Eye (tissue), 1 donor: Measurements from ENCODE around the gene KIF13A.
"Not testable (repeated sequence)": the region's sequence is repeated elsewhere in the genome, so short reads cannot be mapped to it uniquely, and the experiment has no call there.

Experiments used
- DNase-seq: peaks from one replicate; pipeline ENCODE4 v3.0.0-alpha.2; 2015

Gene KIF13A

GRCh38 chr6:17987447-17987696 lies at the start of gene KIF13A:
KIF13A (minus strand) TSS chr6:17987635; CDS start chr6:17987463, 172 bp downstream.
- no peak for DNase-seq

DNA sequence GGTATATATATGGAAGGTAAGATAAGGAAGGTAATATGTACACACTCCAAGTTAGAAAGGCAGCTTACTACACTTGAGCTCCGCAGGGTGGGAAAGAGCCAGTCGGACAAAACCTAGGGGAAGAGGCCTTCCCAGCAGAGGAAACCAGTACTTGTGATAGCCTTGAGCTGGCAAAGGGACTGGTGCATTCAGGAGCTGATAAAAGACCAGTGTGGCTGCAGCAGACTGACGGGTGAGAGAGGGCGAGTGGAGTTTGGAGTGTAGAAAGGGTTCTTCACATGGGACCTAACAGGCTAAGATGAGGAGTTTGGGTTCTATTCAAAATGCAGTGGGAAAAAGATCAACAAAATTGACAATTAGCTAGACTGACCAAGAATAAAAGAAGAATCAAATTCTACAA lies 49.3 kb upstream of the KIF13A start:
- DNase-seq: no peak

GRCh38 chr6:18035330-18035854 lies 48.0 kb upstream of the KIF13A start:
- DNase-seq: no peak

DNA sequence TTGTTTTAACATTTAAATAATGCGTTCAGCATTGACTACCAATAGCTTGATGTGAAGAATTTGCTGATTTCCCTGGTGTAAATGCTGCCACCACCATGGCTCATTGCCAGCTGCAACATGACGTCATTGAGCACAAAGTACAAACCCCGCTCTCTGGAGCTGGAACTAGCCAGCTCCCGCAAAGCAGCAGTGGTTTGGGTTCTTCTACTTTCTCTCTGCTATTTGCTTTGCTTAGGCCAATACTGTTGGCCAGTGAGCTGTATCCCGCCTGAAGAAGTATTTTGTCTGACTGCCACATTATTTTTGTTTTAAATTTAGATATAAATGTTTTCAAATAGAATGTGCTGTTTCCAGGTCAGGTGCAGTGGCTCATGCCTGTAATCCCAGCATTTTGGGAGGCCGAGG lies 47.4 kb upstream of the KIF13A start:
- no peak for DNase-seq

GRCh38 chr6:18031680-18032256 lies 44.3 kb upstream of the KIF13A start:
- no peak for DNase-seq

- no peak for DNase-seq
Measured at GRCh38 chr6:18031189-18031588, 43.8 kb upstream of the KIF13A start.

GRCh38 chr6:18028332-18028731 lies 40.9 kb upstream of the KIF13A start:
- no peak for DNase-seq

DNA sequence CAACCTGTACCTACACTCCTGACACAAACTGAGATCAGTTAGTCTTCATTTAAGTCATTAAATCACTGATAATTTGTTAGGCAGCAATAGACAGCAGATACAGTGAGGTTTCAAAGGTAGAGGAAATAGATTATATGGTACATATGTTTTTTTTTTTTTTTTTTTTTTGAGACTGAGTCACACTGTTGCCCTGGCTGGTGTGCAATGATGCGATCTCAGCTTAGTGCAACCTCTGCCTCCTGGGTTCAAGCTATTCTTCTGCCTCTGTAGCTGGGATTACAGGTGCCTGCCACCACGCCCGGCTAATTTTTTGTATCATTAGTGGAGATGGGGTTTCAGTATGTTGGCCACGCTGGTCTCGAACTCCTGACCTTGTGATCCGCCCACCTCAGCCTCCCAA lies 38.2 kb upstream of the KIF13A start:
- no peak for DNase-seq

- DNase-seq: no peak
Measured at GRCh38 chr6:18024876-18025275, 37.4 kb upstream of the KIF13A start.

GRCh38 chr6:18023891-18024290 lies 36.5 kb upstream of the KIF13A start:
- no peak for DNase-seq

DNA sequence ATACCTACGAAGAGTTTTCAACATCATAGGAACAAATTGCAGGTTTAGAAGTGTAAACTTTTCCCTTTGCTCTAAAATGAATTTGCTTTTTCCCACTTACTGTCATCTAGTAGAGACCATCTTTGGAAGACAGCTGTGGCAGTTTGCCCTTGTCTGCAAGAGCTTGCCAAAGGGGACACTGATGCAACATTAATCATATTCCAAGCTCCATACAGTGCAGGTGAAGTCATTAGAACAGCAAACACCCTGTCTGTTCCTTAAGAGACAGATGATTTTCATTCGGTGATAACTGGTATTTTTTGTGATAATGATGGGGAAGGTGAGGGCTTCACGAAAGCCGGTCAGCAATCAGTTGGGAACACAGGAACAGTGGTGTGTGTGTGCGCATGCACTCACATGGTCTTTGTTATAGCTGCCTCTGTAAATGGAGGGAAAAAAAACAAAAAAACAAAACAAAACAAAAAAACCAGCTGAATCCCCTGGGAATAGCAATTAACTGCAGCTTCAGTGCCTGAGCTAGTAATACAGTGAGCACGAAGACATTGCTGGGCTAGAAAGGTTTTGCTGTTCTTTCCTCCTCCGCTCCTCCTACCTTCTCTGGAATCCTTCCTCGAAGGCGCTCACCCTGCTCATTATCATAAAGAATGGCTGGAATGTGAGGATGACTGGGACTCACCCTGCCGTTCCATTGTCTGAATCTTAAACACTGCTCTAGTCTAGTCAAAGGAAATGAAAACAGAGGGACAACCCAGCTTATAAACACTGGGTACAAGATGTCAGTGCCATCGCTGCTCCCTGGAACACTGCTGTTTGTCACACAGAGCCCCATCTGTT lies 35.2 kb upstream of the KIF13A start:
- peak; percentile 82 for DNase-seq

- DNase-seq: no peak
Measured at GRCh38 chr6:18021166-18021850, 33.9 kb upstream of the KIF13A start.

- DNase-seq: not testable (repeated sequence)
Measured at GRCh38 chr6:18020545-18020944, 33.1 kb upstream of the KIF13A start.

DNA sequence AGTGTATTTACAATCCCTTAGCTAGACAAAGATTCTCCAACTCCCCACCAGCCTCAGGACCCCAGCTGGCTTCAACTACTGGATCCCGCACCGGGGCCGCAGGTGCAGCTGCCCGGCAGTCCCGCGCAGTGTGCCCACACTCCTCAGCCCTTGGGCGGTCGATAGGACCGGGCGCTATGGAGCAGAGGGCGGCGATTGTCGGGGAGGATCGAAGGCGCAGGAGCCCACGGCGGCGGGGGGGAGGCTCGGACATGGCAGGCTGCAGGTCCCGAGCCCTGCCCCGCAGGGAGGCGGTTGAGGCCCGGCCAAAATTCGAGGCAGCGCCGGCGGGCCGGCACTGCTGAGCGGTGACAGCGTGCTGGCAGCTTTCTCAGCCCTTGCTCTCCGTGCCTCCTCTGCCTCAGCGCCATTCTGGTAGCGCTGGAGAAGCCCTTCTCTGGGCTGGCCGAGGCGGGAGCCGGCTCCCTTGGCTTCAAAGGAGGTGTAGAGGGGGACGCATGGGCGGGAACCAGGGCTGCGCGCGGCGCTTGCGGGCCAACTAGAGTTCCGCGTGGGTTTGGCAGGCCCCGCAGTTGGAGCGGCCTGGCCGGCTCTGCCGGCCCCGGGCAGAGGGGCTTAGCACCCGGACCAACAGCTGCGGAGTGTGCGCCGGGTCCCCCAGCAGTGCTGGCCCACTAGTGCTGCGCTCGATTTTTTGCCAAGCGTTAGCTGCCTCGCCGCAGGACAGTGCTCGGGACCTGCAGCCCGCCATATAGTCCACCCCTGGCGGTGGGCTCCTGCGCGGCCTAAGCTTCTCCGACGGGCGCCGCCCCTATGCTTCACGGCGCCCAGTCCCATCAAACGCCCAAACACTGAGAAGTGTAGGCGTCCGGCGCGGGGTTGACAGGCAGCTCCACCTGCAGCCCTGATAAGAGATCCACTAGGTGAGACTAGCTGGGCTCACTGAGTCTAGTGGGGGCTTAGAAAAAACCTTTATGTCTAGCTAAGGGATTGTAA lies 32.4 kb upstream of the KIF13A start:
- DNase-seq: no peak

DNA sequence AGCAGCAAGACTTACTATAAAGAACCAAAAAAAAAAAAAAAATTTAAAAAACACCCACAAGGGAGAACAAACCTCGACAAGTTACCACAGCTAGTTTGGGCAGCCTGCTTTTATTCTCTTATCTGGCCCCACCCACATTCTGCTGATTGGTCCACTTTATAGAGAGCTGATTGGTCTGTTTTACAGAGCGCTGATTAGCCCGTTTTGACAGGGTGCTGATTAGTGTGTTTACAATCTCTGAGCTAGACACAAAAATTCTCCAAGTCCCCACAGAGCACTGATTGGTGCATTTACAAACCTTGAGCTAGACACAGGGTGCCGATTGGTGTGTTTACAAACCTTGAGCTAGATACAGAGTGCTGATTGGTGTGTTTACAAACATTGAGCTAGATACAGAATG lies 31.7 kb upstream of the KIF13A start:
- not testable (repeated sequence) for DNase-seq

- no peak for DNase-seq
Measured at GRCh38 chr6:18016698-18017097, 29.3 kb upstream of the KIF13A start.

- no peak for DNase-seq
Measured at GRCh38 chr6:18016133-18016532, 28.7 kb upstream of the KIF13A start.

DNA sequence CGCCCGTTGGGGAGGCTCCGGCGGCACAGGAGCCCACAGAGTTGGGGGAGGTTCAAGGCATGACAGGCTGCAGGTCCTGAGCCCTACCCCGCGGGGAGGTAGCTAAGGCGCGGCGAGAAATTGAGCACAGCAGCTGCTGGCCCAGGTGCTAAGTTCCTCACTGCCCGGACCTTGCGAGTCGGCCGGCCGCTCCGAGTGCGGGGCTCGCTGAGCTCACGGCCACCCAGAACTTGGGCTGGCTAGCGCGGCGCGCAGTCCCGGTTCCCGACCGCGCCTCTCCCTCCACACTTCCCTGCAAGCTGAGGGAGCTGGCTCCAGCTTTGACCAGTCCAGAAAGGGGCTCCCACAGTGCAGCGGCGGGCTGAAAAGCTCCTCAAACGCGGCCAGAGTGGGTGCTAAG lies 23.9 kb upstream of the KIF13A start:
- DNase-seq: no peak

DNA sequence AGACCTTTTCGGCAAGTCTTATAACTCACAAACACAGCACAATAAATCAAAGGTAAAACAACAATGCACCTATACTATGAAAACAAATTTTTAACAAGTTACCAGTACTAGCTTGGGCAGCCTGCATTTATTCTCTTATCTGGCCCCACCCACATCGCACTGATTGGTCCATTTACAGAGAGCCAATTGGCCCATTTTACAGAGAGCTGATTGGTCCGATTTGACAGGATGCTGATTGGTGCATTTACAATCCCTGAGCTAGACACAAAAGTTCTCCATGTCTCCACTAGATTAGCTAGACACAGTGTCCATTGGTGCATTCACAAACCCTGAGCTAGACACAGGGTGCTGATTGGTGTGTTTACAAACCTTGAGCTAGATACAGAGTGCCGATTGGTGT lies 23.1 kb upstream of the KIF13A start:
- DNase-seq: not testable (repeated sequence)

- DNase-seq: no peak
Measured at GRCh38 chr6:18004256-18004985, 17.0 kb upstream of the KIF13A start.

- DNase-seq: no peak
Measured at GRCh38 chr6:17999425-17999824, 12.0 kb upstream of the KIF13A start.

GRCh38 chr6:17998442-17998841 lies 11.0 kb upstream of the KIF13A start:
- DNase-seq: no peak
